DMS153 treated with DMSO at 0.1 percent for 48 hours (cell line): ENCODE data around the gene NUP205.

Experiments used
- DNase-seq: peaks from one replicate; lab custom pipeline; 2025; ENCODE audit not compliant: unreplicated experiment; lab: John Stamatoyannopoulos, UW

Gene NUP205

GRCh38 chr7:135550196-135550595 lies 7.5 kb upstream of the NUP205 start:
- no peak for DNase-seq

GRCh38 chr7:135552148-135552547 lies 5.6 kb upstream of the NUP205 start:
- DNase-seq, result no peak

- no peak for DNase-seq
These were observed 4.4 kb upstream of the NUP205 start for GRCh38 chr7:135553346-135553745.

- DNase-seq, result no peak
These were observed 635 bp downstream of the NUP205 start for GRCh38 chr7:135558337-135558767.

- no peak for DNase-seq
These were observed 1.2 kb downstream of the NUP205 start for GRCh38 chr7:135558881-135559280.

GRCh38 chr7:135560631-135561030 lies 2.9 kb downstream of the NUP205 start:
- no peak for DNase-seq

GRCh38 chr7:135562720-135563119 lies 5.0 kb downstream of the NUP205 start:
- no peak for DNase-seq

- DNase-seq, result no peak
These were observed 14.1 kb downstream of the NUP205 start for GRCh38 chr7:135571834-135572233.

- DNase-seq, result no peak
These were observed 15.8 kb downstream of the NUP205 start for GRCh38 chr7:135573541-135573940.

- no peak for DNase-seq
These were observed 17.6 kb downstream of the NUP205 start for GRCh38 chr7:135575296-135575695.

- DNase-seq, result no peak
These were observed 20.9 kb downstream of the NUP205 start for GRCh38 chr7:135578569-135578968.

GRCh38 chr7:135584362-135585353 lies 26.9 kb downstream of the NUP205 start:
- no peak for DNase-seq

GRCh38 chr7:135597181-135597925 lies 39.6 kb downstream of the NUP205 start:
- DNase-seq, result no peak

- no peak for DNase-seq
These were observed 40.2 kb downstream of the NUP205 start for GRCh38 chr7:135597926-135598305.

- DNase-seq, result no peak
These were observed 41.8 kb downstream of the NUP205 start for GRCh38 chr7:135599471-135599870.

GRCh38 chr7:135600226-135600625 lies 42.5 kb downstream of the NUP205 start:
- no peak for DNase-seq

- no peak for DNase-seq
These were observed 43.5 kb downstream of the NUP205 start for GRCh38 chr7:135601182-135601581.

GRCh38 chr7:135602304-135602703 lies 44.6 kb downstream of the NUP205 start:
- DNase-seq, result no peak

- DNase-seq, result no peak
These were observed 58.4 kb downstream of the NUP205 start for GRCh38 chr7:135616136-135616535.

- no peak for DNase-seq
These were observed 60.1 kb downstream of the NUP205 start for GRCh38 chr7:135617781-135618180.

- no peak for DNase-seq
These were observed 60.8 kb downstream of the NUP205 start for GRCh38 chr7:135618510-135618909.

- DNase-seq, result no peak
These were observed 62.7 kb downstream of the NUP205 start for GRCh38 chr7:135620447-135620846.
